CD4-positive, alpha-beta memory T cell (primary cell): ENCODE data around the gene ENPP7. TPM values are rescaled to one million over a fixed set of nuclear protein-coding genes. Genes with fewer than 3 reads are reported as not detected.

Experiments used
- CTCF ChIA-PET: fragments of 350-600 bp; sonication (Branson Sonifier 250); formaldehyde crosslinking; loops from one replicate; lab custom pipeline; 2021; ENCODE audit warnings: inconsistent platforms; ENCODE audit not compliant: partially characterized antibody; lab: Charles Lee
- POLR2A ChIA-PET: fragments of 350-600 bp; sonication (Branson Sonifier 250); formaldehyde crosslinking; loops from one replicate; lab custom pipeline; 2021; ENCODE audit not compliant: partially characterized antibody; lab: Charles Lee
- DNase-seq, 5 donors: peaks; one replicate each; pipeline versions ENCODE4 v3.0.0 to v3.0.0-alpha.2; 2020 to 2022; ENCODE audit warnings: mixed read lengths in 1 of 5
- H3K27ac ChIP-seq: one replicate; pipeline ENCODE4 v1.7.0; 2013; ENCODE audit warnings: low read depth, low read length
- H3K27me3 ChIP-seq: 2 replicates; pipeline ENCODE4 v1.7.0; 2013; ENCODE audit warnings: mild to moderate bottlenecking, low read length, moderate library complexity; ENCODE audit not compliant: insufficient read depth
- H3K36me3 ChIP-seq: 2 replicates; pipeline ENCODE4 v1.7.0; 2013; ENCODE audit warnings: mild to moderate bottlenecking, low read length, moderate library complexity; ENCODE audit not compliant: insufficient read depth
- H3K4me1 ChIP-seq: 2 replicates; pipeline ENCODE4 v1.7.0; 2013; ENCODE audit warnings: mild to moderate bottlenecking, low read length, moderate library complexity; ENCODE audit not compliant: insufficient read depth
- H3K4me3 ChIP-seq, 2 donors: one replicate each; pipeline ENCODE4 v1.7.0; 2013; ENCODE audit warnings: low read length in 2 of 2, mild to moderate bottlenecking in 1 of 2
- H3K9me3 ChIP-seq, 2 donors: one replicate each; pipeline ENCODE4 v1.7.0; 2013; ENCODE audit warnings: low read length in 2 of 2, control low read depth in 1 of 2; ENCODE audit not compliant: control insufficient read depth in 1 of 2
- H3K27ac Mint-ChIP-seq, 7 donors: one replicate each; pipeline ENCODE4 v1.8.0; 2020 to 2021; ENCODE audit warnings: mixed read lengths in 7 of 7, mild to moderate bottlenecking in 6 of 7, inconsistent platforms in 3 of 7, moderate library complexity in 3 of 7
- H3K27me3 Mint-ChIP-seq, 2 donors: one replicate each; pipeline ENCODE4 v1.8.0; 2020 to 2021; ENCODE audit warnings: mixed read lengths in 2 of 2
- H3K36me3 Mint-ChIP-seq, 2 donors: one replicate each; pipeline ENCODE4 v1.8.0; 2020 to 2021; ENCODE audit warnings: mixed read lengths in 2 of 2, inconsistent platforms in 1 of 2, mild to moderate bottlenecking in 1 of 2
- H3K4me1 Mint-ChIP-seq, 4 donors: one replicate each; pipeline ENCODE4 v1.8.0; 2020 to 2021; ENCODE audit warnings: mixed read lengths in 4 of 4, mild to moderate bottlenecking in 1 of 4
- H3K4me3 Mint-ChIP-seq, 8 donors: one replicate each; pipeline ENCODE4 v1.8.0; 2020 to 2021; ENCODE audit warnings: mixed read lengths in 8 of 8, mild to moderate bottlenecking in 7 of 8, moderate library complexity in 6 of 8, inconsistent platforms in 3 of 8
- H3K9me3 Mint-ChIP-seq, 8 donors: one replicate each; pipeline ENCODE4 v1.8.0; 2020 to 2021; ENCODE audit warnings: mixed read lengths in 8 of 8, mild to moderate bottlenecking in 5 of 8, inconsistent platforms in 3 of 8, moderate library complexity in 1 of 8
- intact Hi-C: fragments of 100-400 bp; cut with micrococcal nuclease; formaldehyde crosslinking; loops from one replicate; pipeline ENCODE4 v1.15.1; 2023
- polyA plus RNA-seq, 2 donors: library from polyadenylated mRNA; unstranded; fragments of 300-500 nt; fragmentation: Illumina TruSeq; gene quantifications; one replicate each; pipeline ENCODE4 v1.2.3, GENCODE V29; 2021
- total RNA-seq, 2 experiments: library from RNA; stranded (reverse); gene quantifications; one replicate each; pipeline ENCODE4 v1.2.3, GENCODE V29; 2021

Gene ENPP7
- total and polyA plus RNA-seq, 4 experiments from 2014 or later: 0.15 to 0.20 TPM; not detected in 2

- Histone ChIP-seq H3K9me3 (no peaks in the 10 kb centered on the region), H3K27me3 (no peaks in the 10 kb centered on the region), H3K27ac (no peak overlapping the region), H3K4me3 (no peak overlapping the region), H3K4me1 (peaks cover 19% of the 10 kb centered on the region), H3K36me3 (no peaks in the 10 kb centered on the region)
- Mint-ChIP-seq H3K4me1 (peaks cover 7 to 38% (median 23%) of the 10 kb centered on the region in 4 donors), H3K27ac (peak overlapping the region in 2 of 7 donors; percentile 85 to 88), H3K9me3 (no peaks in the 10 kb centered on the region), H3K27me3 (peaks cover 0 to under 1% of the 10 kb centered on the region in 2 donors), H3K36me3 (no peaks in the 10 kb centered on the region), H3K4me3 (peak overlapping the region in 4 of 8 donors; percentile 2 to 50 (median 16))
- ChIA-PET POLR2A (no interaction called here), CTCF (no interaction called here)
- DNase-seq: no peak
- intact Hi-C loops: no loop called here
Measured at GRCh38 chr17:79729761-79730160, 982 bp upstream of the ENPP7 start.

GRCh38 chr17:79730437-79730768, 340 bp upstream of the ENPP7 start:
- ChIA-PET POLR2A (no interaction called here), CTCF (no interaction called here)
- H3K36me3 Mint-ChIP-seq: no peaks in the 10 kb centered on the region
- intact Hi-C loops: no loop called here
- Histone ChIP-seq H3K36me3 (no peaks in the 10 kb centered on the region), H3K4me3 (no peak overlapping the region), H3K4me1 (peaks cover 19% of the 10 kb centered on the region), H3K27me3 (no peaks in the 10 kb centered on the region), H3K9me3 (no peaks in the 10 kb centered on the region), H3K27ac (no peak overlapping the region)
- no peak overlapping the region for H3K4me3 Mint-ChIP-seq
- no peak overlapping the region for H3K27ac Mint-ChIP-seq
- H3K9me3 Mint-ChIP-seq: no peaks in the 10 kb centered on the region
- peaks cover 7 to 38% (median 23%) of the 10 kb centered on the region in 4 donors for H3K4me1 Mint-ChIP-seq
- DNase-seq: no peak
- peaks cover 0 to 3% of the 10 kb centered on the region in 2 donors for H3K27me3 Mint-ChIP-seq

- H3K4me3 Mint-ChIP-seq: peak overlapping the region in 6 of 8 donors; percentile 74 to 89 (median 78)
- H3K27me3 Mint-ChIP-seq: peaks cover 3 to 7% of the 10 kb centered on the region in 2 donors
- intact Hi-C loops: no loop called here
- H3K27ac ChIP-seq: no peak overlapping the region
- no peaks in the 10 kb centered on the region for H3K9me3 ChIP-seq
- H3K4me1 ChIP-seq: peaks cover 19% of the 10 kb centered on the region
- peaks cover 7 to 38% (median 23%) of the 10 kb centered on the region in 4 donors for H3K4me1 Mint-ChIP-seq
- H3K27me3 ChIP-seq: peaks cover 4% of the 10 kb centered on the region
- CTCF ChIA-PET: interaction anchor here (1.8 kb wide), 1 partner anchor 10 kb away, joined by 11 read pairs; no protein-coding TSS in a partner anchor
- POLR2A ChIA-PET: no interaction called here
- no peaks in the 10 kb centered on the region for H3K36me3 Mint-ChIP-seq
- peaks cover 0 to 3% (median 0%) of the 10 kb centered on the region in 8 donors for H3K9me3 Mint-ChIP-seq
- H3K36me3 ChIP-seq: no peaks in the 10 kb centered on the region
- no peak for DNase-seq
- peak overlapping the region in 3 of 7 donors; percentile 86 to 95 (median 87) for H3K27ac Mint-ChIP-seq
- no peak overlapping the region for H3K4me3 ChIP-seq
Measured at GRCh38 chr17:79732254-79732653, 1.5 kb downstream of the ENPP7 start.

- Histone ChIP-seq H3K9me3 (no peaks in the 10 kb centered on the region), H3K27me3 (peaks cover 4% of the 10 kb centered on the region), H3K36me3 (no peaks in the 10 kb centered on the region), H3K27ac (peak overlapping the region; percentile 21), H3K4me1 (peaks cover 16% of the 10 kb centered on the region), H3K4me3 (no peak overlapping the region)
- Mint-ChIP-seq H3K9me3 (peaks cover 0 to 3% (median 0%) of the 10 kb centered on the region in 8 donors), H3K4me1 (peaks cover 5 to 30% (median 21%) of the 10 kb centered on the region in 4 donors), H3K36me3 (no peaks in the 10 kb centered on the region), H3K27me3 (peaks cover 6 to 7% of the 10 kb centered on the region in 2 donors), H3K4me3 (peak overlapping the region in 6 of 8 donors; percentile 74 to 89 (median 78)), H3K27ac (peak overlapping the region in 5 of 7 donors; percentile 72 to 95 (median 87))
- CTCF ChIA-PET: interaction anchor here (1.1 to 1.8 kb wide), 2 partner anchors 9 to 13 kb away, joined by 3 to 11 read pairs; no protein-coding TSS in a partner anchor
- intact Hi-C loops: no loop called here
- DNase-seq: peak in 3 of 5 donors; percentile 27 to 44 (median 29)
- POLR2A ChIA-PET: no interaction called here
Measured at GRCh38 chr17:79732804-79733691, 2.3 kb downstream of the ENPP7 start.

- Histone ChIP-seq H3K4me1 (peaks cover 10% of the 10 kb centered on the region), H3K4me3 (no peak overlapping the region), H3K9me3 (no peaks in the 10 kb centered on the region), H3K27ac (no peak overlapping the region), H3K27me3 (peaks cover 4% of the 10 kb centered on the region), H3K36me3 (no peaks in the 10 kb centered on the region)
- Mint-ChIP-seq H3K9me3 (peaks cover 0 to 3% (median 0%) of the 10 kb centered on the region in 8 donors), H3K27ac (peak overlapping the region in 2 of 7 donors; percentile 17 to 95), H3K4me1 (peaks cover 5 to 24% (median 17%) of the 10 kb centered on the region in 4 donors), H3K4me3 (peak overlapping the region in 3 of 8 donors; percentile 76 to 89 (median 85)), H3K36me3 (no peaks in the 10 kb centered on the region), H3K27me3 (peaks cover 6 to 8% of the 10 kb centered on the region in 2 donors)
- DNase-seq: no peak
- ChIA-PET POLR2A (no interaction called here), CTCF (interaction anchor here (1.1 to 1.8 kb wide), 2 partner anchors 8 to 12 kb away, joined by 3 to 11 read pairs; no protein-coding TSS in a partner anchor)
- intact Hi-C loops: no loop called here
Measured at GRCh38 chr17:79733692-79734070, 2.9 kb downstream of the ENPP7 start.

GRCh38 chr17:79735096-79735495, 4.4 kb downstream of the ENPP7 start:
- Histone ChIP-seq H3K36me3 (no peaks in the 10 kb centered on the region), H3K4me1 (peaks cover 6% of the 10 kb centered on the region), H3K9me3 (no peaks in the 10 kb centered on the region), H3K4me3 (no peak overlapping the region), H3K27me3 (peaks cover 8% of the 10 kb centered on the region), H3K27ac (no peak overlapping the region)
- H3K27me3 Mint-ChIP-seq: peaks cover 19 to 21% of the 10 kb centered on the region in 2 donors
- peaks cover 5 to 14% (median 12%) of the 10 kb centered on the region in 4 donors for H3K4me1 Mint-ChIP-seq
- no peak overlapping the region for H3K27ac Mint-ChIP-seq
- intact Hi-C loops: no loop called here
- ChIA-PET CTCF (no interaction called here), POLR2A (no interaction called here)
- peaks cover 0 to 3% (median 0%) of the 10 kb centered on the region in 8 donors for H3K9me3 Mint-ChIP-seq
- no peaks in the 10 kb centered on the region for H3K36me3 Mint-ChIP-seq
- DNase-seq: no peak
- no peak overlapping the region for H3K4me3 Mint-ChIP-seq
